Erythroblast (primary cell): ENCODE measurements around the gene MTX1.

Experiments
- GATA1 ChIP-seq: IDR thresholded peaks from 2 replicates; pipeline ENCODE4 v1.6.1; 2011; ENCODE audit warnings: low read depth, mild to moderate bottlenecking, control low read depth, low read length, moderate library complexity
- POLR2A ChIP-seq: IDR thresholded peaks from 2 replicates; pipeline ENCODE4 v1.6.1; 2011; ENCODE audit warnings: mild to moderate bottlenecking, low read length

GRCh38 chr1:155260276-155260675, 51.8 kb downstream of the MTX1 start:
- TF ChIP-seq POLR2A, result no peak
- no peak for TF ChIP-seq GATA1
